Hepatocyte (in vitro differentiated cells): ENCODE data around the gene DUSP2. TPM values are rescaled to one million over a fixed set of nuclear protein-coding genes. Genes with fewer than 3 reads are reported as not detected.
"Not testable (repeated sequence)": the region's sequence is repeated elsewhere in the genome, so short reads cannot be mapped to it uniquely, and the experiment has no call there.

ENCODE experiments used
- DNase-seq: peaks from one replicate; pipeline ENCODE4 v3.0.0-alpha.2; 2016; ENCODE audit warnings: low spot score
- H2AFZ ChIP-seq: fragments of 200-600 bp; sonication (generic); 2 replicates; pipeline ENCODE4 v1.6.0; 2016; ENCODE audit warnings: antibody characterized with exemption, mild to moderate bottlenecking
- H3K27ac ChIP-seq: fragments of 200-600 bp; sonication (generic); 2 replicates; pipeline ENCODE4 v1.5.1; 2016; ENCODE audit warnings: mild to moderate bottlenecking
- H3K27me3 ChIP-seq: fragments of 200-600 bp; sonication (generic); 2 replicates; pipeline ENCODE4 v1.6.1; 2016
- H3K36me3 ChIP-seq: fragments of 200-600 bp; sonication (generic); replicated peaks from 2 replicates; pipeline ENCODE4 v1.5.1; 2016; ENCODE audit warnings: low read depth; ENCODE audit not compliant: insufficient read depth
- H3K4me1 ChIP-seq: fragments of 200-600 bp; sonication (generic); 2 replicates; pipeline ENCODE4 v1.5.1; 2016; ENCODE audit warnings: mild to moderate bottlenecking, moderate library complexity; ENCODE audit not compliant: insufficient read depth
- H3K4me2 ChIP-seq: fragments of 200-600 bp; sonication (generic); 2 replicates; pipeline ENCODE4 v1.6.0; 2016
- H3K4me3 ChIP-seq: fragments of 200-600 bp; sonication (generic); 2 replicates; pipeline ENCODE4 v1.5.1; 2016; ENCODE audit warnings: mild to moderate bottlenecking
- H3K79me2 ChIP-seq: fragments of 200-600 bp; sonication (generic); 2 replicates; pipeline ENCODE4 v1.6.0; 2017; ENCODE audit warnings: mild to moderate bottlenecking
- H3K9me2 ChIP-seq: fragments of 200-600 bp; sonication (generic); replicated peaks from 2 replicates; pipeline ENCODE4 v1.6.0; 2017; ENCODE audit warnings: mild to moderate bottlenecking; ENCODE audit not compliant: insufficient read depth
- H3K9me3 ChIP-seq: fragments of 200-600 bp; sonication (generic); 2 replicates; pipeline ENCODE4 v1.5.1; 2016; ENCODE audit warnings: low read depth, mild to moderate bottlenecking
- H4K20me1 ChIP-seq: fragments of 200-600 bp; sonication (generic); 2 replicates; pipeline ENCODE4 v1.6.0; 2016; ENCODE audit warnings: mild to moderate bottlenecking; ENCODE audit not compliant: insufficient read depth, poor library complexity, severe bottlenecking
- EZH2 ChIP-seq: fragments of 200-600 bp; sonication (generic); IDR thresholded peaks from 2 replicates; pipeline ENCODE4 v1.6.1; 2016; ENCODE audit warnings: antibody characterized with exemption, mild to moderate bottlenecking, borderline replicate concordance
- EZH2phosphoT487 ChIP-seq: fragments of 200-600 bp; sonication (generic); IDR thresholded peaks from one replicate; pipeline ENCODE4 v1.6.1; 2018; ENCODE audit warnings: antibody characterized with exemption, mild to moderate bottlenecking, low read depth, moderate library complexity; ENCODE audit not compliant: unreplicated experiment, severe bottlenecking
- WGBS: methylation state at CpG from one replicate; pipeline ENCODE4 v1.1.6; 2016; ENCODE audit warnings: low lambda C conversion rate; ENCODE audit errors: missing lambda C conversion rate; 5-methylcytosine and 5-hydroxymethylcytosine counted together
- polyA plus RNA-seq: library from polyadenylated mRNA; unstranded; fragments of >200 nt; fragmentation: Nextera tagmentation; extraction: Ambion mirVana; gene quantifications from 2 replicates; pipeline ENCODE4 v1.2.1, GENCODE V29; 2016
- total RNA-seq: library from RNA; depleted of rRNA; stranded (reverse); fragments of >200 nt; gene quantifications from 2 replicates; pipeline ENCODE4 v1.2.3, GENCODE V29; 2014
- TF ChIP-seq, protein P1 (sequence below): fragments of 200-600 bp; sonication (generic); IDR thresholded peaks from 2 replicates; pipeline ENCODE4 v1.5.1; 2016; ENCODE audit warnings: antibody characterized with exemption, mild to moderate bottlenecking; ENCODE audit not compliant: poor library complexity

Gene DUSP2
- total and polyA plus RNA-seq, 2 experiments from 2014 or later = 11.3 to 24.0 TPM

- Histone ChIP-seq H3K9me3 (no peaks in the 10 kb centered on the region), H3K27ac (no peak overlapping the region), H3K36me3 (no peaks in the 10 kb centered on the region), H3K27me3 (no peaks in the 10 kb centered on the region), H3K4me1 (peaks cover 18% of the 10 kb centered on the region), H3K4me3 (no peak overlapping the region), H3K4me2 (peak overlapping the region; percentile 96), H3K79me2 (no peaks in the 10 kb centered on the region), H3K9me2 (no peaks in the 10 kb centered on the region), H2AFZ (peak overlapping the region; percentile 94), H4K20me1 (no peaks in the 10 kb centered on the region)
- WGBS = 82% methylated on average over 23 of the region's 23 CpGs
- no peak for DNase-seq
- TF ChIP-seq EZH2 (no peak), EZH2phosphoT487 (no peak)
- TF ChIP-seq, protein P1, sequence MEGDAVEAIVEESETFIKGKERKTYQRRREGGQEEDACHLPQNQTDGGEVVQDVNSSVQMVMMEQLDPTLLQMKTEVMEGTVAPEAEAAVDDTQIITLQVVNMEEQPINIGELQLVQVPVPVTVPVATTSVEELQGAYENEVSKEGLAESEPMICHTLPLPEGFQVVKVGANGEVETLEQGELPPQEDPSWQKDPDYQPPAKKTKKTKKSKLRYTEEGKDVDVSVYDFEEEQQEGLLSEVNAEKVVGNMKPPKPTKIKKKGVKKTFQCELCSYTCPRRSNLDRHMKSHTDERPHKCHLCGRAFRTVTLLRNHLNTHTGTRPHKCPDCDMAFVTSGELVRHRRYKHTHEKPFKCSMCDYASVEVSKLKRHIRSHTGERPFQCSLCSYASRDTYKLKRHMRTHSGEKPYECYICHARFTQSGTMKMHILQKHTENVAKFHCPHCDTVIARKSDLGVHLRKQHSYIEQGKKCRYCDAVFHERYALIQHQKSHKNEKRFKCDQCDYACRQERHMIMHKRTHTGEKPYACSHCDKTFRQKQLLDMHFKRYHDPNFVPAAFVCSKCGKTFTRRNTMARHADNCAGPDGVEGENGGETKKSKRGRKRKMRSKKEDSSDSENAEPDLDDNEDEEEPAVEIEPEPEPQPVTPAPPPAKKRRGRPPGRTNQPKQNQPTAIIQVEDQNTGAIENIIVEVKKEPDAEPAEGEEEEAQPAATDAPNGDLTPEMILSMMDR = no peak
These were observed 1.3 kb downstream of the DUSP2 start for GRCh38 chr2:96143848-96144480.

GRCh38 chr2:96143231-96143847, 1.9 kb downstream of the DUSP2 start:
- no peaks in the 10 kb centered on the region for H4K20me1 ChIP-seq
- 90% methylated on average over 10 of the region's 10 CpGs for WGBS
- no peak overlapping the region for H3K4me3 ChIP-seq
- no peaks in the 10 kb centered on the region for H3K27me3 ChIP-seq
- no peaks in the 10 kb centered on the region for H3K79me2 ChIP-seq
- H2AFZ ChIP-seq = no peak overlapping the region
- no peak overlapping the region for H3K4me2 ChIP-seq
- no peak for DNase-seq
- no peak overlapping the region for H3K27ac ChIP-seq
- no peak for TF ChIP-seq EZH2
- no peak for TF ChIP-seq EZH2phosphoT487
- TF ChIP-seq, protein P1 = no peak
- peaks cover 15% of the 10 kb centered on the region for H3K4me1 ChIP-seq
- H3K9me3 ChIP-seq = no peaks in the 10 kb centered on the region
- no peaks in the 10 kb centered on the region for H3K36me3 ChIP-seq
- H3K9me2 ChIP-seq = no peaks in the 10 kb centered on the region

- no peaks in the 10 kb centered on the region for H3K9me2 ChIP-seq
- H3K79me2 ChIP-seq = no peaks in the 10 kb centered on the region
- H4K20me1 ChIP-seq = no peaks in the 10 kb centered on the region
- H3K36me3 ChIP-seq = no peaks in the 10 kb centered on the region
- H3K27ac ChIP-seq = no peak overlapping the region
- H3K4me3 ChIP-seq = no peak overlapping the region
- TF ChIP-seq, protein P1 = no peak
- TF ChIP-seq EZH2phosphoT487 (no peak), EZH2 (no peak)
- DNase-seq = no peak
- H3K9me3 ChIP-seq = no peaks in the 10 kb centered on the region
- no peak overlapping the region for H2AFZ ChIP-seq
- H3K27me3 ChIP-seq = no peaks in the 10 kb centered on the region
- peaks cover 9% of the 10 kb centered on the region for H3K4me1 ChIP-seq
- no peak overlapping the region for H3K4me2 ChIP-seq
- WGBS = 88% methylated on average over 26 of the region's 26 CpGs
These were observed 2.8 kb downstream of the DUSP2 start for GRCh38 chr2:96142217-96143113.

GRCh38 chr2:96141624-96141967, 3.6 kb downstream of the DUSP2 start:
- not testable (repeated sequence) for H3K4me1 ChIP-seq, H3K36me3 ChIP-seq, DNase-seq, H3K9me2 ChIP-seq, H3K4me3 ChIP-seq, H3K27ac ChIP-seq, H2AFZ ChIP-seq, H3K27me3 ChIP-seq, H3K9me3 ChIP-seq, H3K4me2 ChIP-seq, H3K79me2 ChIP-seq, H4K20me1 ChIP-seq
- WGBS = 93% methylated on average over 5 of the region's 5 CpGs
